ENCODE data around the gene PRM2. TPM values are rescaled to one million over a fixed set of nuclear protein-coding genes. Genes with fewer than 3 reads are reported as not detected.
A peak's percentile ranks its signal among the peaks of the same experiment; 100 is the strongest.

Gene PRM2
- total and polyA plus RNA-seq, 2 of the 8 experiments (the other 6 are each of a cell fraction or from before 2014, with no cell fraction given): not detected

- FAIRE-seq (no peak), DNase-seq (ENCODE audit: low read depth in 1 of 2, low spot score in 2 of 2) (peak; percentile 59 to 95)
- ChIA-PET POLR2A (ENCODE audit: partially characterized antibody) (interaction anchor here (0.7 to 4.6 kb wide), 68 partner anchors 8 to 310 kb away, joined by 3 to 32 read pairs (median 4); partner anchors contain the start of genes PRM3 and TNP2), CTCF (ENCODE audit: partially characterized antibody) (interaction anchor here (0.7 to 6.8 kb wide), 51 partner anchors 14 to 347 kb away, joined by 3 to 79 read pairs (median 5); partner anchors contain the start of genes PRM3 and TNP2)
- Histone ChIP-seq H4K8ac (ENCODE audit: extremely low read depth, insufficient read depth, low read length) (peak within 1 kb of the TSS; percentile 92), H3K56ac (replicated peaks; ENCODE audit: insufficient read length, low read depth, low read length) (peak within 1 kb of the TSS; percentile 75), H2AFZ (ENCODE audit: low read length) (peak within 1 kb of the TSS; percentile 60; the same call in 1 of the 2 replicates), H2BK15ac (ENCODE audit: low read length) (no peak within 1 kb of the TSS), H3K9me3 (ENCODE audit: insufficient read depth in 2 of 2, low read depth in 1 of 2, low read length in 1 of 2) (no peaks in the 10 kb centered on the region), H3K18ac (ENCODE audit: extremely low read depth, low read length) (peak within 1 kb of the TSS; percentile 89), H3K23ac (ENCODE audit: insufficient read length) (no peak within 1 kb of the TSS), H2BK5ac (ENCODE audit: low read depth, low read length) (peak within 1 kb of the TSS; percentile 27; the same call in 1 of the 2 replicates), H3K9ac (replicated peaks in 1 of 4; ENCODE audit: extremely low read depth in 1 of 4, low read depth in 3 of 4, low read length in 3 of 4) (peak within 1 kb of the TSS; percentile 63 to 83 (median 68)), H3K23me2 (ENCODE audit: low read depth, low read length) (peaks cover 15% of the 10 kb centered on the region), H4K5ac (ENCODE audit: insufficient read length, low read depth, low read length) (peak within 1 kb of the TSS; percentile 75), H2BK20ac (ENCODE audit: low read length) (peak within 1 kb of the TSS; percentile 55; the same call in 1 of the 2 replicates), H2BK12ac (ENCODE audit: low read depth, low read length) (peak within 1 kb of the TSS; percentile 68; the same call in 1 of the 2 replicates), H3K4me2 (ENCODE audit: insufficient read depth in 1 of 2, low read depth in 2 of 2, low read length in 2 of 2) (peak within 1 kb of the TSS; percentile 82 to 96), H3K4me1 (replicated peaks in 1 of 4; ENCODE audit: control insufficient read depth in 3 of 4, insufficient read depth in 4 of 4, low read length in 3 of 4) (peaks cover 0 to 23% (median 8%) of the 10 kb centered on the region in 4 experiments; a peak in 5 of 7 replicates), H3K14ac (ENCODE audit: insufficient read length) (no peak within 1 kb of the TSS), H3K4me3 (ENCODE audit: extremely low read depth in 1 of 4, insufficient read depth in 2 of 4, low read depth in 3 of 4, low read length in 4 of 4) (peak within 1 kb of the TSS; percentile 61 to 97 (median 74)), H3K79me2 (ENCODE audit: control insufficient read depth in 1 of 2, insufficient read depth in 2 of 2, low read length in 2 of 2) (peaks cover 0 to 28% of the 10 kb centered on the region in 2 experiments; a peak in 2 of 4 replicates), H2BK120ac (replicated peaks; ENCODE audit: low read depth, low read length) (peak within 1 kb of the TSS; percentile 69), H3K4ac (replicated peaks; ENCODE audit: insufficient read length, low read depth, low read length) (peak within 1 kb of the TSS; percentile 79), H3K27me3 (replicated peaks in 1 of 4; ENCODE audit: control insufficient read depth in 3 of 4, extremely low read depth in 1 of 4, insufficient read depth in 3 of 4, low read length in 3 of 4) (no peaks in the 10 kb centered on the region; a peak in 1 of 7 replicates), H2AK5ac (ENCODE audit: low read depth, low read length) (no peak within 1 kb of the TSS), H3K27ac (ENCODE audit: low read depth, low read length) (no peak within 1 kb of the TSS), H3K36me3 (ENCODE audit: control insufficient read depth in 2 of 4, insufficient read depth in 4 of 4, low read length in 3 of 4) (peaks cover 0 to 8% (median 5%) of the 10 kb centered on the region in 4 experiments; a peak in 5 of 8 replicates), H4K20me1 (replicated peaks in 1 of 2; ENCODE audit: control insufficient read depth in 1 of 2, insufficient read depth in 2 of 2, low read length in 2 of 2) (peaks cover 11 to 22% of the 10 kb centered on the region in 2 experiments), H3K79me1 (ENCODE audit: low read depth, low read length) (peaks cover 4% of the 10 kb centered on the region; the same call in 1 of the 2 replicates), H4K91ac (replicated peaks; ENCODE audit: insufficient read length, low read length) (peak within 1 kb of the TSS; percentile 93)
- WGBS, 2 experiments (ENCODE audit: extremely low coverage in 1 of 2, insufficient coverage in 1 of 2, insufficient read length in 1 of 2, insufficient replicate concordance in 2 of 2, low coverage in 1 of 2, low lambda C conversion rate in 2 of 2, missing lambda C conversion rate in 1 of 2): 2% methylated on average over 43 of the region's 100 CpGs; no CpG with 5 or more reads in 1 of the 2 experiments
- TF ChIP-seq RAD21 (IDR thresholded peaks at IDR 0.05 in 1 of 2, conservative IDR thresholded peaks at IDR 0.05 in 1 of 2; ENCODE audit: low read depth in 2 of 2, low read length in 2 of 2) (peak; percentile 62 to 73), EP300 (IDR thresholded peaks at IDR 0.05; ENCODE audit: borderline replicate concordance in 1 of 2, low read depth in 2 of 2, low read length in 2 of 2) (0 out of 3 replicates have a peak, but pooled peaks of 1 of the 2 experiments have one; percentile 36), YY1 (IDR thresholded peaks at IDR 0.05; ENCODE audit: low read depth, low read length) (peak; percentile 9; the same call in 1 of the 2 replicates), ZNF274 (IDR thresholded peaks at IDR 0.05; ENCODE audit: borderline replicate concordance, extremely low read depth, low read length) (no peak), SP1 (IDR thresholded peaks at IDR 0.05; ENCODE audit: low read depth, low read length) (peak; percentile 59), GABPA (IDR thresholded peaks at IDR 0.05; ENCODE audit: borderline replicate concordance, insufficient read depth, low read length) (0 out of 2 replicates have a peak, but pooled peaks have one; percentile 17), CREB1 (IDR thresholded peaks at IDR 0.05) (no peak), SIN3A (conservative IDR thresholded peaks at IDR 0.05 in 1 of 2, IDR thresholded peaks at IDR 0.05 in 1 of 2; ENCODE audit: low read depth in 1 of 2, low read length in 2 of 2) (peak in 1 of 2 experiments; percentile 67; a peak in 1 of 4 replicates), TAF7 (optimal IDR thresholded peaks at IDR 0.05; ENCODE audit: borderline replicate concordance, low read depth, low read length) (peak; percentile 91)
These were observed 20.3 kb downstream of the PRM2 start, which contains the start of gene SOCS1 for GRCh38 chr16:11255737-11256660. Gene SOCS1 (minus strand): TSS chr16:11256204. CDS start chr16:11255478, 726 bp downstream.

Measured in H1 (cell line).